Measurements from ENCODE around the gene TREML2. TPM values are rescaled to one million over a fixed set of nuclear protein-coding genes. Genes with fewer than 3 reads are reported as not detected.

TREML2 gene
- total RNA-seq, 5 donors from 2014 or later (not counting 1 experiment from before 2014, with no cell fraction given), result 1.2 to 5.8 (median 3.7) TPM

DNA sequence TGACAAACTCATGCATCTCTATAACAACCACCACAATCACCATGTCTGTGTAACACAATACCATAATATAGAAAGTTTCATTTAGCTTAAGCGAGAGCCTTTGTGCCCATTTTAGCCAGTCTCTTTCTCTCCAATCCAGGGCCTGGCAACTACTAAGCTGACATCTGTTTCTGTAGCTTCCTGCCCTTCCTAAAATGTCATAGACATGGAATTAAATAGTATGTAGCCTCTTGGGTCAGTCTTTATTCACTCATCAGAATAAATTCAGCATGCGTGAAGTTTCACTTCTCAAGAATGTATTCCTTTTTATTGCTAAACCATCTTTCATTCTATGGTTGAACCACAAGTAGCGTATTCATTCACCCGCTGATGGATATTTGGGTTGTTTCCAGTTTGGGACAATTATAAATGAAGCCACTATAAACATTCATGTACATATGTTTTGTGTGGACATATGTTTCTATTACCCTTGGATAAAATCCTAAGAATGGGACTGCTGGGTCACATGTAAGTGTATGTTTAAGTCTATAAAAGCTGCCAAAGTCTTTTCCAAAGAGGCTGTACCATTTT is 36.3 kb downstream of the TREML2 start:
- peaks cover 0 to 17% of the 10 kb centered on the region in 2 experiments for H3K27me3 ChIP-seq (replicated peaks in 1 of 2; ENCODE audit: control insufficient read depth in 2 of 2, extremely low read depth in 1 of 2, insufficient read depth in 2 of 2, low read length in 1 of 2)
- no CpG with 5 or more reads among the region's 4 CpGs for WGBS (ENCODE audit: insufficient coverage)
- no peaks in the 10 kb centered on the region for H3K9me3 ChIP-seq
- POLR2A ChIA-PET, result no interaction called here
- H3K4me1 Mint-ChIP-seq, result no peaks in the 10 kb centered on the region
- no peak overlapping the region for H3K4me3 Mint-ChIP-seq
- H3K36me3 Mint-ChIP-seq, result no peaks in the 10 kb centered on the region
- no peaks in the 10 kb centered on the region for H3K36me3 ChIP-seq (ENCODE audit: control insufficient read depth in 2 of 2, extremely low read depth in 1 of 2, insufficient read depth in 1 of 2, low read length in 1 of 2)
- DNase-seq, result no peak
- H3K4me3 ChIP-seq (ENCODE audit: control insufficient read depth in 1 of 2, extremely low read depth in 1 of 2, low read length in 1 of 2), result no peak overlapping the region
- no peak overlapping the region for H3K27ac Mint-ChIP-seq
- no peak overlapping the region for H3K27ac ChIP-seq (ENCODE audit: low read length)
- H3K4me1 ChIP-seq (ENCODE audit: control insufficient read depth in 1 of 2, extremely low read depth in 1 of 2, insufficient read depth in 2 of 2, low read length in 2 of 2), result no peaks in the 10 kb centered on the region
- peaks cover 0 to 6% of the 10 kb centered on the region in 2 donors for H3K27me3 Mint-ChIP-seq
- H3K9me3 Mint-ChIP-seq, result no peaks in the 10 kb centered on the region
- no peak for ATAC-seq (replicated peaks in 1 of 4)
- CTCF ChIA-PET, result no interaction called here

DNA sequence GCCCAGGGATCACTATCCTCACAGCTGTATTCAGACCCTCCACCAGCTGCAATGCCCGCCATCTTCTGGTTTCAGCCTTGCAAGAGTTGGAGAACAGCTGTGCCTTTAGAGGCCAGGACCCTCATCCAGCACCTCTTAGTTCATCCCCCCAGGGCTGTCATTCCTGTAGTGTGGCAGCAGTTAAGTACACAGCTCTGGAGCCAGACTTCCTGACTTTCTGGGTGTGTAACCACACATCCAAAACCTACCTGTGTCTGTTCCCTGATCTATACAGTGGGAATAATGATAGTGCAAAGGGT is 37.6 kb downstream of the TREML2 start:
- Histone ChIP-seq H3K9me3 (no peaks in the 10 kb centered on the region), H3K27ac (ENCODE audit: low read length) (no peak overlapping the region), H3K36me3 (ENCODE audit: control insufficient read depth in 2 of 2, extremely low read depth in 1 of 2, insufficient read depth in 1 of 2, low read length in 1 of 2) (no peaks in the 10 kb centered on the region), H3K4me3 (ENCODE audit: control insufficient read depth in 1 of 2, extremely low read depth in 1 of 2, low read length in 1 of 2) (no peak overlapping the region), H3K27me3 (replicated peaks in 1 of 2; ENCODE audit: control insufficient read depth in 2 of 2, extremely low read depth in 1 of 2, insufficient read depth in 2 of 2, low read length in 1 of 2) (peaks cover 0 to 25% of the 10 kb centered on the region in 2 experiments), H3K4me1 (ENCODE audit: control insufficient read depth in 1 of 2, extremely low read depth in 1 of 2, insufficient read depth in 2 of 2, low read length in 2 of 2) (no peaks in the 10 kb centered on the region)
- CTCF ChIA-PET, result no interaction called here
- Mint-ChIP-seq H3K36me3 (no peaks in the 10 kb centered on the region), H3K27me3 (peaks cover 0 to 9% of the 10 kb centered on the region in 2 donors), H3K4me1 (no peaks in the 10 kb centered on the region), H3K27ac (no peak overlapping the region), H3K9me3 (no peaks in the 10 kb centered on the region), H3K4me3 (no peak overlapping the region)
- no peak for ATAC-seq (replicated peaks in 1 of 4)
- POLR2A ChIA-PET, result no interaction called here
- no CpG with 5 or more reads among the region's 1 CpG for WGBS (ENCODE audit: insufficient coverage)
- no peak for DNase-seq

DNA sequence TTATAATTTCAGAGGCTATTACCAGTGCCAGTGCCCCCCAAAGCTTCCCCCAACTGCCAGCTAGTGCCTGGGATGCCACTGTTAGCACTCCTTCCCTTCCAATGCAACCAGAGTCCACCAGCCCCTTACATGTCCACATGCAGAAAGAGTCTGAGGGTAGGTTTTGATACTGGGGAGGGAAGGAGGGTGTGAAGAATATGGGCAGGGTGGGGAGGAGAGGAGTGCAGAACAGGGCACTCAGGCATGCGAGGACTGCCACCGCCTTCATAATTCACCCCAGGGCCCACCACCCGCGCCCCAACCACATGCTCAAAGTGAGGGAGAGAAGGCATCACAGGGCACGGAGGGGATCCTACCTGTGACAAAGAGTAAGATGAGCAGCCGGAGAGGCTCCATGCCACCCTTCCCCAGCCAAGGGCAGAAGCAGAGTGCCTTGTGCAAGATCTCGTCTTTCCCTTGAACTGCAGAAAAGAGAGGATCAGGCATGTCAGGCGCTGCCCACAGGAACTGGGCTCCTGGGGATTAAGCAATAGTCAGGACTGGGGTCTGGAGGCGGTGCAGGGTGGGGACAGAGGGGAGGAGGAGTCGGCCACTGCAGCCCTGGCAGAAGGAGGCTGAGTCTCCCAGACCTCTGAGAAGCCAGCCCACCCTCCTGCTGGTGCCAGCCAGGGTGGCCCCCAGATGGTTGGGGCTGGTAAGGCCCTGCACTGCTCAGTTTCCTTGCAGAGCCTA is 38.1 kb downstream of the TREML2 start, which contains the start of gene TREM2:
Gene TREM2 (minus strand): TSS at position 430 of the 732 bp plus-strand sequence. CDS start 34 bp downstream, at position 396.
- CTCF ChIA-PET, result interaction anchor here in 1 of 2 donors (0.6 kb wide), 1 partner anchor 76 kb away, joined by 6 read pairs; no protein-coding TSS in a partner anchor
- Histone ChIP-seq H3K4me3 (ENCODE audit: control insufficient read depth in 1 of 2, extremely low read depth in 1 of 2, low read length in 1 of 2) (no peak within 1 kb of the TSS), H3K9me3 (no peaks in the 10 kb centered on the region), H3K36me3 (ENCODE audit: control insufficient read depth in 2 of 2, extremely low read depth in 1 of 2, insufficient read depth in 1 of 2, low read length in 1 of 2) (no peaks in the 10 kb centered on the region), H3K4me1 (ENCODE audit: control insufficient read depth in 1 of 2, extremely low read depth in 1 of 2, insufficient read depth in 2 of 2, low read length in 2 of 2) (no peaks in the 10 kb centered on the region), H3K27me3 (replicated peaks in 1 of 2; ENCODE audit: control insufficient read depth in 2 of 2, extremely low read depth in 1 of 2, insufficient read depth in 2 of 2, low read length in 1 of 2) (peaks cover 0 to 25% of the 10 kb centered on the region in 2 experiments), H3K27ac (ENCODE audit: low read length) (no peak within 1 kb of the TSS)
- H3K4me3 Mint-ChIP-seq, result no peak within 1 kb of the TSS
- ATAC-seq (replicated peaks in 1 of 4) (no peak), DNase-seq (no peak)
- peaks cover 0 to 9% of the 10 kb centered on the region in 2 donors for H3K27me3 Mint-ChIP-seq
- POLR2A ChIA-PET, result no interaction called here
- no peaks in the 10 kb centered on the region for H3K9me3 Mint-ChIP-seq
- 84% methylated on average over 6 of the region's 10 CpGs for WGBS (ENCODE audit: insufficient coverage)
- H3K27ac Mint-ChIP-seq, result peak within 1 kb of the TSS in 1 of 2 donors; percentile 33
- H3K4me1 Mint-ChIP-seq, result no peaks in the 10 kb centered on the region
- no peaks in the 10 kb centered on the region for H3K36me3 Mint-ChIP-seq

DNA sequence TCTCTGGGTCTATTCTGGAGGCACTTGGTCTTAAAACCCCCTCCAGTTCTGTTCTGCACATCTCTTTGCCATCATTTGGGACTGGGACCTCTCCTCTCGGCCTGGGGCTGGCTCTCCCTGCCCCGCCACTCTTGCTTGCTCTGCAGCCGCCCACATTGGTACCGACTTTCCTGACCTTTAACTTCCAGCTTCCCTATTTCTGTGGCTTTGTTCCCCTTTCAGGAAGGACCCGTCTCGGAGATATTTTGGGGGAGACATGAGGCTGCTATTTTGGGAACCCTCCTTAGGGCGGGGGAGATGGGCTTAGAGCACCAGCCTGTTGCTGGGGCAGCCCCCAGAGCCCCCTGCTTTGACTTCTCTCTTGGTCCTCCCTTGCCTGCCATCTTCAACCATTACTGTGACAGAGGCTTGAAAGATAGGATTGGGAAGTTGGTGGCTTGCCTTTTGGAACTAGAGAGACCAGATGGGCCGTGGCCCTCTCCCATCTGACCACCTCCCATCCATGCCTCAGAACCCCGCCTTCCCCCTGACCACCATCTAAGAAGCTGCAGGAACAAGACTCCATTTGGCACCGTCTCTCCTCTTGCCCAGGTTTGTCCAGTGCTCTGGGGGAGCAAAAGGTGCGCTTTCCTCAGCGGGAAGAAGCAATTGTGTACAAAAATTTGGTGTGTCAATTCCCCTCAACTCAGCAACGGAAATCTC is 38.9 kb downstream of the TREML2 start:
- Histone ChIP-seq H3K9me3 (no peaks in the 10 kb centered on the region), H3K27me3 (replicated peaks in 1 of 2; ENCODE audit: control insufficient read depth in 2 of 2, extremely low read depth in 1 of 2, insufficient read depth in 2 of 2, low read length in 1 of 2) (peaks cover 0 to 25% of the 10 kb centered on the region in 2 experiments), H3K4me1 (ENCODE audit: control insufficient read depth in 1 of 2, extremely low read depth in 1 of 2, insufficient read depth in 2 of 2, low read length in 2 of 2) (no peaks in the 10 kb centered on the region), H3K36me3 (ENCODE audit: control insufficient read depth in 2 of 2, extremely low read depth in 1 of 2, insufficient read depth in 1 of 2, low read length in 1 of 2) (no peaks in the 10 kb centered on the region), H3K4me3 (ENCODE audit: control insufficient read depth in 1 of 2, extremely low read depth in 1 of 2, low read length in 1 of 2) (no peak overlapping the region), H3K27ac (ENCODE audit: low read length) (no peak overlapping the region)
- ChIA-PET POLR2A (no interaction called here), CTCF (interaction anchor here in 1 of 2 donors (0.6 kb wide), 1 partner anchor 77 kb away, joined by 6 read pairs; no protein-coding TSS in a partner anchor)
- ATAC-seq (replicated peaks in 1 of 4) (no peak), DNase-seq (no peak)
- no peak overlapping the region for H3K4me3 Mint-ChIP-seq
- H3K27ac Mint-ChIP-seq, result no peak overlapping the region
- H3K36me3 Mint-ChIP-seq, result no peaks in the 10 kb centered on the region
- H3K9me3 Mint-ChIP-seq, result no peaks in the 10 kb centered on the region
- 73% methylated on average over 5 of the region's 13 CpGs for WGBS (ENCODE audit: insufficient coverage)
- no peaks in the 10 kb centered on the region for H3K4me1 Mint-ChIP-seq
- H3K27me3 Mint-ChIP-seq, result peaks cover 0 to 9% of the 10 kb centered on the region in 2 donors

DNA sequence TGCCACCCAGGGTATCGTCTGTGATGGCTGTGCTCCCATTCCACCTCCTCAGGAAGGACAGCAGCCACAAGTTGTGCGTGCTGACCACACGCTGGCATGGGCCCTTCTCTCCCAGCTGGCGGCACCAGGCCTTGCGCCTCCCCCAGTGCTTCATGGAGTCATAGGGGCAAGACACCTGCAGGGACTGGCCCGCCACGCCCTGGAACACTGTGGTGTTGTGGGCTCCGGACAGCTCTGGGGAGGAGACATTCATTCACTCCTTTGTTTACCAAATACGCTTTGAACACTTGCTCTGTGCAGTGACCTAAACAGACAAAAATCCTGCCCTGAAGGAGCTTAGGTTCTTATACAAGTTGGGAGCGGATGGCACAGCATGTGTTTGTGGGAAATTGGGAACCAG is 39.6 kb downstream of the TREML2 start:
- Histone ChIP-seq H3K27me3 (replicated peaks in 1 of 2; ENCODE audit: control insufficient read depth in 2 of 2, extremely low read depth in 1 of 2, insufficient read depth in 2 of 2, low read length in 1 of 2) (peaks cover 0 to 25% of the 10 kb centered on the region in 2 experiments), H3K27ac (ENCODE audit: low read length) (no peak overlapping the region), H3K36me3 (ENCODE audit: control insufficient read depth in 2 of 2, extremely low read depth in 1 of 2, insufficient read depth in 1 of 2, low read length in 1 of 2) (no peaks in the 10 kb centered on the region), H3K4me1 (ENCODE audit: control insufficient read depth in 1 of 2, extremely low read depth in 1 of 2, insufficient read depth in 2 of 2, low read length in 2 of 2) (no peaks in the 10 kb centered on the region), H3K9me3 (no peaks in the 10 kb centered on the region), H3K4me3 (ENCODE audit: control insufficient read depth in 1 of 2, extremely low read depth in 1 of 2, low read length in 1 of 2) (no peak overlapping the region)
- ChIA-PET CTCF (no interaction called here), POLR2A (no interaction called here)
- 96% methylated on average over 4 of the region's 10 CpGs for WGBS (ENCODE audit: insufficient coverage)
- no peaks in the 10 kb centered on the region for H3K36me3 Mint-ChIP-seq
- ATAC-seq (replicated peaks in 1 of 4), result no peak
- H3K27ac Mint-ChIP-seq, result no peak overlapping the region
- DNase-seq, result no peak
- H3K27me3 Mint-ChIP-seq, result peaks cover 0 to 9% of the 10 kb centered on the region in 2 donors
- H3K4me3 Mint-ChIP-seq, result no peak overlapping the region
- H3K4me1 Mint-ChIP-seq, result no peaks in the 10 kb centered on the region
- no peaks in the 10 kb centered on the region for H3K9me3 Mint-ChIP-seq

DNA sequence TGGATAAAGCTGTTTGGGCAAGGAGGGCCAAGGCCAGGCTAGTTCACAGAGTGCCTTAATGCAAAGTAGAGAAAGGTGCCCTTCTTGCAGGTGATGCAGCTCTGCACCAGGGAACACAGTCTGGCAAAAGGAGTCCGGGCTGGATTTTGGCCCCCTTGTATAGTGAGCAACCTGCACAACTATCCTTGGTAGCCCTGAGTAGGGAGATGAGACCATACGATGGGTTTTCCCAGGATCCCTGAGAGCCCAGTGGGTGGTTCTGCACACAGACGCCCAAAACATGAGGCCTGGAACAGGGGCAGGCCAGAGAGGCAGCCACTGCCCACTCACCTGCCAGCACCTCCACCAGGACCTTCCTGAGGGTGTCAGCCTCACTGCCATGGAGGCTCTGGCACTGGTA is 40.0 kb downstream of the TREML2 start:
- no peak for ATAC-seq (replicated peaks in 1 of 4)
- no peak overlapping the region for H3K4me3 ChIP-seq (ENCODE audit: control insufficient read depth in 1 of 2, extremely low read depth in 1 of 2, low read length in 1 of 2)
- 80% methylated on average over 1 of the region's 3 CpGs for whole genome bisulfite sequencing (ENCODE audit: insufficient coverage)

More for the DNA sequence above, 40.0 kb downstream of the TREML2 start:
- no peaks in the 10 kb centered on the region for H3K4me1 Mint-ChIP-seq
- H3K4me3 Mint-ChIP-seq, result no peak overlapping the region
- ChIA-PET CTCF (no interaction called here), POLR2A (no interaction called here)
- H3K36me3 Mint-ChIP-seq, result no peaks in the 10 kb centered on the region
- H3K27ac Mint-ChIP-seq, result no peak overlapping the region
- peaks cover 0 to 25% of the 10 kb centered on the region in 2 experiments for H3K27me3 ChIP-seq (replicated peaks in 1 of 2; ENCODE audit: control insufficient read depth in 2 of 2, extremely low read depth in 1 of 2, insufficient read depth in 2 of 2, low read length in 1 of 2)
- DNase-seq, result no peak
- H3K9me3 Mint-ChIP-seq, result no peaks in the 10 kb centered on the region
- H3K4me1 ChIP-seq (ENCODE audit: control insufficient read depth in 1 of 2, extremely low read depth in 1 of 2, insufficient read depth in 2 of 2, low read length in 2 of 2), result no peaks in the 10 kb centered on the region
- no peak overlapping the region for H3K27ac ChIP-seq (ENCODE audit: low read length)
- H3K27me3 Mint-ChIP-seq, result peaks cover 0 to 9% of the 10 kb centered on the region in 2 donors
- no peaks in the 10 kb centered on the region for H3K9me3 ChIP-seq
- no peaks in the 10 kb centered on the region for H3K36me3 ChIP-seq (ENCODE audit: control insufficient read depth in 2 of 2, extremely low read depth in 1 of 2, insufficient read depth in 1 of 2, low read length in 1 of 2)

Data from T-cell (primary cell).